H1 (cell line): Measurements from ENCODE around the gene PTPN2. TPM values are rescaled to one million over a fixed set of nuclear protein-coding genes. Genes with fewer than 3 reads are reported as not detected.

Experiments used
- CTCF ChIA-PET: fragments of 300-600 bp; sonication (Branson Sonifier 250); formaldehyde crosslinking; loops from one replicate; lab custom pipeline; 2021; ENCODE audit not compliant: partially characterized antibody; lab: Charles Lee
- POLR2A ChIA-PET: fragments of 300-600 bp; sonication (Branson Sonifier 250); formaldehyde crosslinking; loops from one replicate; lab custom pipeline; 2021; ENCODE audit warnings: inconsistent platforms; ENCODE audit not compliant: partially characterized antibody; lab: Charles Lee
- DNase-seq, 2 experiments: peaks; one replicate each; pipeline versions ENCODE4 v3.0.0 to v3.0.0-alpha.2; 2010 to 2022; ENCODE audit warnings: low spot score in 2 of 2, low read depth in 1 of 2, mixed read lengths in 1 of 2
- FAIRE-seq: peaks from 2 replicates; lab custom pipeline; 2011; peaks lifted over from hg19 to GRCh38; lab: Jason Lieb, UNC
- H2AFZ ChIP-seq: 2 replicates; pipeline ENCODE4 v1.8.1; 2012; ENCODE audit warnings: low read length, inconsistent platforms
- H2AK5ac ChIP-seq: 2 replicates; pipeline ENCODE4 v1.6.1; 2013; ENCODE audit warnings: low read depth, low read length
- H2BK120ac ChIP-seq: replicated peaks from 2 replicates; pipeline ENCODE3; 2013; ENCODE audit warnings: low read depth, low read length, inconsistent platforms
- H2BK12ac ChIP-seq: 2 replicates; pipeline ENCODE4 v1.6.1; 2013; ENCODE audit warnings: low read depth, low read length
- H2BK15ac ChIP-seq: 2 replicates; pipeline ENCODE4 v1.6.1; 2013; ENCODE audit warnings: low read length
- H2BK20ac ChIP-seq: 2 replicates; pipeline ENCODE4 v1.6.1; 2013; ENCODE audit warnings: low read length
- H2BK5ac ChIP-seq: 2 replicates; pipeline ENCODE4 v1.6.1; 2013; ENCODE audit warnings: low read depth, low read length
- H3K14ac ChIP-seq: 2 replicates; pipeline ENCODE4 v1.6.1; 2013; ENCODE audit warnings: inconsistent platforms; ENCODE audit not compliant: insufficient read length
- H3K18ac ChIP-seq: 2 replicates; pipeline ENCODE4 v1.6.1; 2013; ENCODE audit warnings: low read length; ENCODE audit errors: extremely low read depth
- H3K23ac ChIP-seq: 2 replicates; pipeline ENCODE4 v1.6.1; 2013; ENCODE audit warnings: inconsistent platforms; ENCODE audit not compliant: insufficient read length
- H3K23me2 ChIP-seq: 2 replicates; pipeline ENCODE4 v1.6.1; 2013; ENCODE audit warnings: low read depth, low read length
- H3K27ac ChIP-seq: 2 replicates; pipeline ENCODE4 v1.6.1; 2011; ENCODE audit warnings: low read depth, low read length, inconsistent platforms
- H3K27me3 ChIP-seq, 4 experiments: replicated peaks in 1 of 4; 1 replicate in 1 of 4; 2 replicates in 3 of 4; pipeline versions ENCODE4 v1.6.1 to v1.8.1; 2011 to 2013; ENCODE audit warnings: low read length in 3 of 4, mild to moderate bottlenecking in 3 of 4, inconsistent platforms in 2 of 4, mixed read lengths in 2 of 4, moderate library complexity in 1 of 4; ENCODE audit not compliant: control insufficient read depth in 3 of 4, insufficient read depth in 3 of 4; ENCODE audit errors: extremely low read depth in 1 of 4
- H3K36me3 ChIP-seq, 4 experiments: 2 replicates each; pipeline versions ENCODE4 v1.6.1 to v1.8.1; 2011 to 2013; ENCODE audit warnings: mild to moderate bottlenecking in 4 of 4, low read length in 3 of 4, moderate library complexity in 2 of 4, control low read depth in 1 of 4, inconsistent platforms in 1 of 4; ENCODE audit not compliant: insufficient read depth in 4 of 4, control insufficient read depth in 2 of 4
- H3K4ac ChIP-seq: replicated peaks from 2 replicates; pipeline ENCODE3; 2013; ENCODE audit warnings: low read length, low read depth, mixed read lengths, inconsistent platforms; ENCODE audit not compliant: insufficient read length
- H3K4me1 ChIP-seq, 4 experiments: replicated peaks in 1 of 4; 1 replicate in 1 of 4; 2 replicates in 3 of 4; pipeline versions ENCODE4 v1.6.1 to v1.8.1; 2011 to 2013; ENCODE audit warnings: low read length in 3 of 4, inconsistent platforms in 2 of 4, mixed read lengths in 1 of 4; ENCODE audit not compliant: insufficient read depth in 4 of 4, control insufficient read depth in 3 of 4
- H3K4me2 ChIP-seq, 2 experiments: 2 replicates each; pipeline versions ENCODE4 v1.6.1 to v1.8.1; 2011 to 2013; ENCODE audit warnings: low read depth in 2 of 2, low read length in 2 of 2, control low read depth in 1 of 2, inconsistent platforms in 1 of 2, mild to moderate bottlenecking in 1 of 2; ENCODE audit not compliant: insufficient read depth in 1 of 2
- H3K4me3 ChIP-seq, 4 experiments: fragments of 200-600, 300-600 bp in 1 of 4; sonication (generic), shearing (Covaris generic), sonication (Bioruptor Twin) in 1 of 4; 2 replicates each; pipeline versions ENCODE4 v1.5.1 to v1.8.1; 2011 to 2016; ENCODE audit warnings: low read length in 4 of 4, low read depth in 3 of 4, control low read depth in 2 of 4, inconsistent platforms in 2 of 4, mild to moderate bottlenecking in 2 of 4, mixed read lengths in 1 of 4, moderate library complexity in 1 of 4; ENCODE audit not compliant: insufficient read depth in 2 of 4; ENCODE audit errors: extremely low read depth in 1 of 4
- H3K56ac ChIP-seq: replicated peaks from 2 replicates; pipeline ENCODE3; 2013; ENCODE audit warnings: low read depth, mild to moderate bottlenecking, mixed read lengths, low read length, inconsistent platforms; ENCODE audit not compliant: insufficient read length
- H3K79me1 ChIP-seq: 2 replicates; pipeline ENCODE4 v1.6.1; 2013; ENCODE audit warnings: low read depth, low read length, control low read depth
- H3K79me2 ChIP-seq, 2 experiments: 2 replicates each; pipeline versions ENCODE4 v1.6.1 to v1.8.1; 2012 to 2013; ENCODE audit warnings: low read length in 2 of 2, mild to moderate bottlenecking in 2 of 2, inconsistent platforms in 1 of 2; ENCODE audit not compliant: insufficient read depth in 2 of 2, control insufficient read depth in 1 of 2
- H3K9ac ChIP-seq, 4 experiments: replicated peaks in 1 of 4; 1 replicate in 1 of 4; 2 replicates in 3 of 4; pipeline versions ENCODE4 v1.6.1 to v1.8.1; 2011 to 2013; ENCODE audit warnings: low read depth in 3 of 4, low read length in 3 of 4, control low read depth in 2 of 4, mild to moderate bottlenecking in 2 of 4, moderate library complexity in 2 of 4, inconsistent platforms in 1 of 4; ENCODE audit errors: extremely low read depth in 1 of 4
- H3K9me3 ChIP-seq, 2 experiments: 2 replicates each; pipeline versions ENCODE4 v1.6.1 to v1.8.1; 2012 to 2013; ENCODE audit warnings: mild to moderate bottlenecking in 2 of 2, moderate library complexity in 2 of 2, control low read depth in 1 of 2, inconsistent platforms in 1 of 2, low read depth in 1 of 2, low read length in 1 of 2, mixed read lengths in 1 of 2; ENCODE audit not compliant: insufficient read depth in 2 of 2
- H4K20me1 ChIP-seq, 2 experiments: replicated peaks in 1 of 2; 2 replicates each; pipeline versions ENCODE3 to v1.8.1; 2011 to 2013; ENCODE audit warnings: inconsistent platforms in 2 of 2, low read length in 2 of 2, mild to moderate bottlenecking in 1 of 2; ENCODE audit not compliant: insufficient read depth in 2 of 2, control insufficient read depth in 1 of 2
- H4K5ac ChIP-seq: 2 replicates; pipeline ENCODE4 v1.6.1; 2013; ENCODE audit warnings: low read length, low read depth, mixed read lengths, inconsistent platforms; ENCODE audit not compliant: insufficient read length
- H4K8ac ChIP-seq: 2 replicates; pipeline ENCODE4 v1.8.0; 2013; ENCODE audit warnings: mild to moderate bottlenecking, moderate library complexity, low read length, inconsistent platforms; ENCODE audit not compliant: insufficient read depth; ENCODE audit errors: extremely low read depth
- H4K91ac ChIP-seq: replicated peaks from 2 replicates; pipeline ENCODE3; 2013; ENCODE audit warnings: low read length, mixed read lengths, inconsistent platforms; ENCODE audit not compliant: insufficient read length
- EGR1 ChIP-seq: IDR thresholded peaks from 2 replicates; pipeline ENCODE4 v1.6.1; 2011; ENCODE audit warnings: low read depth, low read length, borderline replicate concordance
- FOSL1 ChIP-seq: IDR thresholded peaks from 2 replicates; pipeline ENCODE4 v1.6.1; 2011; ENCODE audit warnings: mild to moderate bottlenecking, low read depth, low read length, moderate library complexity; ENCODE audit not compliant: insufficient read depth
- KDM1A ChIP-seq: fragments of 200-600, 300-600 bp; sonication (generic); IDR thresholded peaks from 2 replicates; pipeline ENCODE4 v1.7.1; 2016; ENCODE audit warnings: mild to moderate bottlenecking, low read length, borderline replicate concordance
- KDM4A ChIP-seq: IDR thresholded peaks from one replicate; pipeline ENCODE4 v1.7.1; 2012; ENCODE audit warnings: low read depth, mild to moderate bottlenecking, moderate library complexity, low read length, inconsistent platforms; ENCODE audit not compliant: severe bottlenecking
- POLR2A ChIP-seq, 2 experiments: IDR thresholded peaks; 1 replicate in 1 of 2; 2 replicates in 1 of 2; pipeline ENCODE4 v1.6.1; 2011; ENCODE audit warnings: low read depth in 2 of 2, low read length in 2 of 2, mild to moderate bottlenecking in 2 of 2; ENCODE audit errors: control extremely low read depth in 1 of 2
- POU5F1 ChIP-seq: IDR thresholded peaks from 2 replicates; pipeline ENCODE4 v1.6.1; 2011; ENCODE audit warnings: low read depth, mild to moderate bottlenecking, low read length, moderate library complexity
- SP4 ChIP-seq: IDR thresholded peaks from 2 replicates; pipeline ENCODE4 v1.6.1; 2012; ENCODE audit warnings: low read length, inconsistent platforms
- TAF1 ChIP-seq: IDR thresholded peaks from 2 replicates; pipeline ENCODE4 v1.6.1; 2011; ENCODE audit warnings: mild to moderate bottlenecking, low read depth, low read length
- TEAD4 ChIP-seq: IDR thresholded peaks from 2 replicates; pipeline ENCODE4 v1.6.1; 2012; ENCODE audit warnings: low read depth, low read length, inconsistent platforms, mixed read lengths
- ZNF274 ChIP-seq: IDR thresholded peaks from 2 replicates; pipeline ENCODE4 v1.7.0; 2012; ENCODE audit warnings: low read length, borderline replicate concordance; ENCODE audit errors: extremely low read depth
- WGBS, 2 experiments: shearing (Covaris generic) in 1 of 2; methylation state at CpG; one replicate each; pipeline versions ENCODE4 v1.1.6 to v1.1.7; 2013 to 2015; ENCODE audit warnings: low lambda C conversion rate in 2 of 2, mixed read lengths in 2 of 2, inconsistent platforms in 1 of 2, low coverage in 1 of 2, missing lambda C conversion rate in 1 of 2; ENCODE audit not compliant: insufficient replicate concordance in 2 of 2, insufficient coverage in 1 of 2, insufficient read length in 1 of 2; ENCODE audit errors: extremely low coverage in 1 of 2, missing lambda C conversion rate in 1 of 2; 5-methylcytosine and 5-hydroxymethylcytosine counted together
- polyA plus RNA-seq, 7 experiments: library from polyadenylated mRNA; depleted of rRNA in 3 of 7; stranded (reverse) in 5 of 7; unstranded in 2 of 7; fragments of >200 nt in 5 of 7; fragments of 200-250 nt in 2 of 7; gene quantifications; 1 replicate in 5 of 7; 2 replicates in 1 of 7; 4 replicates in 1 of 7; pipeline versions ENCODE4 v1.2.1 to v1.2.3, GENCODE V29; 2011 to 2013; ENCODE audit warnings: missing spikeins in 2 of 7, mixed read lengths in 2 of 7
- total RNA-seq: library from RNA; stranded (reverse); fragmentation: NEBNext Ultra II Directional; extraction: Animal tissue kit (Norgen Biotek cat#: 25700); gene quantifications from 2 replicates; pipeline ENCODE4 v1.2.1, GENCODE V29; 2021
- TF ChIP-seq, protein P1 (sequence below): IDR thresholded peaks from 2 replicates; pipeline ENCODE4 v1.6.1; 2011; ENCODE audit warnings: low read length, improper control_type of control experiment

PTPN2 gene
- total and polyA plus RNA-seq, 2 of the 8 experiments (the other 6 are each of a cell fraction or from before 2014, with no cell fraction given): 16.4 to 54.0 TPM

- DNase-seq: peak in 1 of 2 experiments; percentile 29
- no peaks in the 10 kb centered on the region; a peak in 1 of 4 replicates for H3K9me3 ChIP-seq
These were observed 1.5 kb upstream of the PTPN2 start for GRCh38 chr18:12885500-12885899.

More at GRCh38 chr18:12885500-12885899, 1.5 kb upstream of the PTPN2 start:
- H2BK20ac ChIP-seq: no peak overlapping the region
- H3K36me3 ChIP-seq: no peaks in the 10 kb centered on the region
- 0 out of 2 replicates have a peak, but pooled peaks cover 2% of the 10 kb centered on the region for H3K79me1 ChIP-seq
- H3K56ac ChIP-seq: no peak overlapping the region
- peaks cover under 1 to 5% of the 10 kb centered on the region in 2 experiments for H4K20me1 ChIP-seq
- WGBS, 2 experiments: 16% methylated on average over 4 of the region's 4 CpGs; no CpG with 5 or more reads in 1 of the 2 experiments
- CTCF ChIA-PET: interaction anchor here (1.1 to 1.4 kb wide), 3 partner anchors 36 to 161 kb away, joined by 3 to 8 read pairs (median 5); no protein-coding TSS in a partner anchor
- H2BK120ac ChIP-seq: no peak overlapping the region
- H4K8ac ChIP-seq: no peak overlapping the region
- H3K79me2 ChIP-seq: peaks cover 4 to 27% of the 10 kb centered on the region in 2 experiments
- POLR2A ChIA-PET: interaction anchor here (0.9 to 1.4 kb wide), 6 partner anchors 8 to 122 kb away, joined by 3 to 5 read pairs (median 3); no protein-coding TSS in a partner anchor
- peaks cover 7% of the 10 kb centered on the region; the same call in 1 of the 2 replicates for H3K23me2 ChIP-seq
- H2AFZ ChIP-seq: no peak overlapping the region
- no peak overlapping the region for H2BK15ac ChIP-seq
- H2BK5ac ChIP-seq: no peak overlapping the region; the same call in 1 of the 2 replicates
- TF ChIP-seq FOSL1 (no peak), POU5F1 (peak; percentile 34; the same call in 1 of the 2 replicates), SP4 (no peak), KDM1A (0 out of 2 replicates have a peak, but pooled peaks have one; percentile 9), ZNF274 (no peak), EGR1 (no peak), TAF1 (0 out of 2 replicates have a peak, but pooled peaks have one; percentile 1), POLR2A (IDR thresholded peaks at IDR 0.05; ENCODE audit: control extremely low read depth in 1 of 2, low read depth in 2 of 2, low read length in 2 of 2) (peak in 1 of 2 experiments; percentile 26; a peak in 1 of 3 replicates), TEAD4 (no peak), KDM4A (no peak)
- TF ChIP-seq, protein P1, sequence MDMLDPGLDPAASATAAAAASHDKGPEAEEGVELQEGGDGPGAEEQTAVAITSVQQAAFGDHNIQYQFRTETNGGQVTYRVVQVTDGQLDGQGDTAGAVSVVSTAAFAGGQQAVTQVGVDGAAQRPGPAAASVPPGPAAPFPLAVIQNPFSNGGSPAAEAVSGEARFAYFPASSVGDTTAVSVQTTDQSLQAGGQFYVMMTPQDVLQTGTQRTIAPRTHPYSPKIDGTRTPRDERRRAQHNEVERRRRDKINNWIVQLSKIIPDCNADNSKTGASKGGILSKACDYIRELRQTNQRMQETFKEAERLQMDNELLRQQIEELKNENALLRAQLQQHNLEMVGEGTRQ: no peak
- H4K91ac ChIP-seq: no peak overlapping the region
- H3K18ac ChIP-seq: no peak overlapping the region
- H2AK5ac ChIP-seq: no peak overlapping the region
- H3K4me1 ChIP-seq: peaks cover 2 to 17% (median 8%) of the 10 kb centered on the region in 4 experiments; a peak in 5 of 7 replicates
- no peak overlapping the region for H3K27ac ChIP-seq
- no peak overlapping the region for H4K5ac ChIP-seq
- H3K4me3 ChIP-seq: peak overlapping the region in 1 of 4 experiments; percentile 64; a peak in 5 of 8 replicates
- H2BK12ac ChIP-seq: no peak overlapping the region
- H3K14ac ChIP-seq: no peak overlapping the region
- H3K9ac ChIP-seq: no peak overlapping the region
- H3K23ac ChIP-seq: no peak overlapping the region
- H3K27me3 ChIP-seq: no peaks in the 10 kb centered on the region
- H3K4me2 ChIP-seq: peak overlapping the region; percentile 73 to 90; a peak in 2 of 4 replicates
- peak; percentile 93 for FAIRE-seq
- H3K4ac ChIP-seq: no peak overlapping the region
